HG03060 (cell line): Measurements from ENCODE around the gene IGFBP3.

ENCODE experiments used
- ATAC-seq: cut with Tn5 transposase; IDR thresholded peaks from one replicate; pipeline ENCODE4 v1.9.1; 2021; ENCODE audit warnings: low read depth, moderate number of reproducible peaks; ENCODE audit not compliant: unreplicated experiment

The IGFBP3 gene

DNA sequence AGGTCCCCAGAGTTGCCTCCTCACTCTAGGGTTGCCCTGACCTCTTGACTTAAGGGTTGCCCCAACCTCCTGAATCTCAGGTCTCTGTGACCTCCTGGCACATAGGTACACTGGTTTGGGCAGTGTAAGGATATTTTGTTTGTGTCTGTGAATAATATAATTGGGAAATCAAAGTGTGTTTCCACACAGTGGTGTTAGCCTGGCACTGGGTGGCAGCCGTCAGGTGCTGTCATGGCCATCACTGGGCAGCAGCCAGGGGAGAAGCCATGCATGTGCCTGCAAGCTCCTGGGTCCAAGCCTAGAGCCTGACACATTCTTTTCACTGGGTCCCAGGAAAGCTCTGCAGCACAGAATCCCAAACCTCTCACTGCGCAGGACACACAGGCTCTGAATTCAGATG is 44.6 kb downstream of the IGFBP3 start:
- ATAC-seq, result no peak

DNA sequence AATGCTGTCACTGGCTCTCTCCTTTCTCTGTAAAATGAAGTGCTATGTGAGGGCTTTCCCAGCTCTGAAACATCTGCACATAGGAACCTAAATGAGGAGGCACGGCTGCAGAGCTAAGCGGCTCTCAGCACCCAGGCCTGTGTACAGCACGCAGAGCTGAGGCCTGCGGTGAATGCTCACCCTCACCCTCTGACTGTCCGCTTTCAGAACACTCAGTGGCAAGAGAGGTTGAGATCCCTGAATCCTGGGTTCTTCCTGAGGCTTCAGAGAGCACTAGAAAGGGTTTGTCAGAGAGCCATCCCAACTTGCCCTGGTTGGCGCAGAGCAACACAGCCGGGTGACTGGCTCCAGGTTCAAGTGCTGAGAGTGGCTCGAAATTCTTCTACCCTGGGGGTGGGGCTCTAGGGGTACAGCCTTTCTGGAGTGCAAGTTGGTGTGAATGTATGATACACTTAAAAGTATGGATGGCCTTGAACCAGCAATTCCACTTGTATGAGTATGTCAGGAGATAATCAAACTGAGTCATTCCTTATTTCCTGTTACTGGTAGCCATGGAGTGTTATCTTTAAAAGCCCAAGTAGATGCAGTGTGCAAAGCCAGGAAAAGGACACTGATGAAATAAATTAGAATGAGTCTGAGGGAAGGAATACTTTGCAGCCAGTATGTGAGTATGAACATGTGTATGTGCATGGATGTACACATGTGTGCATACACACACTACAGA is 46.5 kb downstream of the IGFBP3 start:
- no peak for ATAC-seq

DNA sequence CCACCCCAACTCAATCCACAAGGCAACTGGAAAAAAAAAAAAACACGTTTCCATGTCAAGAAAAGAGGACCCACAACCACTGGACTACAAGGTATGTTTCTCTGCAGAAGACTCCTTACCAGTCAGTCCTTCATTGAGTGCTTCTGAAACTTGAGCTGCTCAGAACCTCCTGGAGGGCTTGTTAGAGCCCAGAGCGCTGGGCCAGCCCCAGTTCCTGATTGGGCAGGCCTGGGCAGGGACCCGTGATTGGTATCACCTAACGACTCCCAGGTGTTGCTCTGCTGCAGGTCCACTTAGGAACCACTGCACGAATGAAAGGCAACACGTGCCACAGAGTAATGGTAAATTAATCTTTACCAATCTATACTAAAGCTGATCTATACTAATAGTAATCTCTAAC is 47.7 kb downstream of the IGFBP3 start:
- ATAC-seq, result no peak

DNA sequence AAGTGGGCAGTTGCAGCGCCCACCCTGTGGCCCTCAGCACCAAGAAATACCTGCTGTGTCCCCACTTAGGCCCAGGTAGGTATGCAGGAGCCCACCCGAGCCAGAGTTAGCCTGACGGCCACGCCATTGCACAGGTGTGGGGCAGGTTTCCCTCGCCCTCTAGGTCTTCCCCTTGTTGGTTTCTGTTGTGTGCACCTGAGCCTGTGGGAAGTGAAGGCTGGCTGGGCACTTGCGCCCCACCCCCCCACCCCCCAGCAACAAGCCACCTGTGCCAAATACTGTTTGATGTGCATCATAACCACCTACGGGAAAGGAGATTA is 48.1 kb downstream of the IGFBP3 start, which contains the start of gene CCDC201:
Gene CCDC201, minus strand, starts transcription at position 48 of the 320 bp plus-strand sequence. CDS start 75 bp downstream, outside the sequence.
- no peak for ATAC-seq

DNA sequence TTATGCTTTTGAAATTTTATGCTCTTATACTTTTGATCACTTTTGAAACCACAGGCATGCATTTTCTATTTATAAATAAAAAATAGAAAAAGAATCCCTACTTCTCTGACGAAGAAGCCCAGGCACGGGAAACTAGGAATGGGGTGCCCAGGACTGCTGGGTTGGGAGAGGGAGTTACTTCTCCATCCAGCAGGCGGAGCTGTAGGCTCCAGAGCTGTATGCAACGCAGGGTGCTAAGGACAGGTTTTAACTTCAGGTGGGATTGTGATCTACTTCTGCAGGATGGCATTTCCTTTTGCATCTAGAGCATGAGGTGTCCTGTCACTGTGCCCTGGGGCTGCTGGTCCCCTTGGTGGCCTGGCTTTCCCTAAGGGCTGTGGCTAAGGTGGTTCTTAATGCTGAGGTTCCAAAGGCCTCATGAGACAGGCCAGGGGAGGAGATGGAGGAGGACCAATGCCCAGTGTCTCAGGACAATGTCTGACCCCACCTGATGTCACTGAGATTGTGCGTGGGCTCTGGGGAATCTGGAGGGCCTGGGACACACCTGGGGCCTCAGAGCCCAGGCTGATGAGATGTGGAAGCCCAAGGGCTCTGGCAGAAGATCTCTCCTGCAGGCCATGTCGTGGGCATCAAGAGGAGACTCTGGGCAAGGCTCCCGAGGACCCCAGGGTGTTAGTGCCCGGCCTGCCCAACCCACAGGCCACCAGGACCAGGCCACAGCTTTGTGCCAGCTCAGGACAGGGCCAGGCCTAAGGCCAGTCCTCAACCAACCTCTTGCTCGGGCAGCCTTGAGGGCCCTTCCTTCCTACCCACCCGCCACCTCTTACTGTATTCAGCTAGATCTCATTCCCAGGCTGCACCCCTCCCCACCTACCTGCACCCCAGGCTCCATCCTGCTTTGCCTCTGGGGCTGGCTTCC is 48.7 kb downstream of the IGFBP3 start:
- ATAC-seq, result no peak

DNA sequence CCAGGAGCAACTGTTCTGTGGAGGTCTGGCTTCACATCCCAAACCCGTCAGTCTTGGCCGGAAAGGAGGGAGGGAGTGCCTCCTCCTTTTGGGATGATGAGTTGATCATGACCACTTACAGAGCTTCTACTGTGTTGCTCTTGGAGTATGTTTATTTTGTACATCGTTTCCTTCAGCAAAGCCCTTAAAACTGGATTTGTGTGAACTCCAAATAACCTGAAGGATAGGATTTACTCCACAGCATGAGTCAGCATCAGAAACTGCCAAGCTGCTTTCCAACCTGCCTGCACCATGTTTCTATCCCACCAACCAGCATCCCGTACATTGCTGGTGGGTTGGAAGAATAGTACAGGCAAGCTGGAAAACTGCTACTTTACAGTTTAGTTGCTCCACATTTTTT is 51.6 kb downstream of the IGFBP3 start:
- no peak for ATAC-seq

DNA sequence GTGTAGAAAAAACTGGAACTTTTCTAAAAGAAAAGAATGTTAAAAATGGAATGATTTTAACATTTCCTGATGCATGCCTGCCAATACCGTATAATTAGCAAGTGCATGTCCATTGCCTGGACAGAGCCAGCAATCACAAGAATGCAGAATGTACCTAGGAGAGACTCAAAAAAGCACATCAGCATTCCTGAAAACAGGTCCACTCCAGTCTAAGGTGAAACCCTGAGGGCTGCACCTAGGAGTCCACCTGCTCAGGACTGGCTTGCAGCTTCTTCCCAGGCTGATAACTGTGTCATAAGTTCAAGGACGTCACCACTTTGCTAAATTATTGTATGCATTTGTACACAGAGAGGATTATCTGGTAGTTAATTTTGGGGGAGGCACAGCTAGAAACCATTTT is 53.6 kb downstream of the IGFBP3 start:
- no peak for ATAC-seq

DNA sequence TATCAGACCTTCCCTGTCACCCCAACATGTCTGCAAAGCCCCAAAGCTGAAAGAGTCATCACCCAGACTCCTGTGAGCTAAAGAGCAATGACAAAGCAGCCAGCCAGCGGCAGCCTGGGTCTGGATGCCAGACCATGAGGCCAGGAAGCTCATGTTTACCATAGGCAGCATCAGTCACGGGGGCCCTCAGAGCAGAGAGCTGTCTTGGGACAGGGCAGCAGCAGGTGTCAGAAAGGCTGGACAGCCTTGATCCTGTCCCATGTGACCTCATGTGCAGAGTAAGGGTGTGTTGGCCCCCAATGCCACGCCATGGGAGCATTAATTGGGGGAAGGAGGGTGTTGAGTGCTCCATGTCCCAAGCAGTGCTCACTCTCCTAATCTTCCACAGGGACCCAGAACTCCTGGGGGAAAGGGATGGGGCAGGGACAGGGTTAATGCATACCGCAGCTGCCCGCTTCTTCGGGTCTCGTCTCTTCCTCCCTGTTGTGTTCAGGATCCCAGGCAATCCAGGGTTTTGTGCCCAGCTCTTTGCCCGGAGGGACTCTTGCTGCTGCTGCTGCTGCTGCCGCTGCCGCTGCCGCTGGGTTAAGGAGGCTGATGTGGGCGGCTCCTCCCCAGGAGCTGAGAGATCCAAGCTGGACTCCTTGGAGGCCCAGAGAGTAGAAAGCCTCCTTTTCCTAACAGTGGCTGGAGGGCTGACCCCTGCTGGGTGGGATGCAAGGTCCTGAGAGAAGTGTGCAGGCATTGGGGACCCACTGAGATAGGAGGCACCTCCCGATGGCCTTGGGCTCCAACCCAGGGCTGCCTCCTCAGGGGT is 55.3 kb downstream of the IGFBP3 start:
- no peak for ATAC-seq

DNA sequence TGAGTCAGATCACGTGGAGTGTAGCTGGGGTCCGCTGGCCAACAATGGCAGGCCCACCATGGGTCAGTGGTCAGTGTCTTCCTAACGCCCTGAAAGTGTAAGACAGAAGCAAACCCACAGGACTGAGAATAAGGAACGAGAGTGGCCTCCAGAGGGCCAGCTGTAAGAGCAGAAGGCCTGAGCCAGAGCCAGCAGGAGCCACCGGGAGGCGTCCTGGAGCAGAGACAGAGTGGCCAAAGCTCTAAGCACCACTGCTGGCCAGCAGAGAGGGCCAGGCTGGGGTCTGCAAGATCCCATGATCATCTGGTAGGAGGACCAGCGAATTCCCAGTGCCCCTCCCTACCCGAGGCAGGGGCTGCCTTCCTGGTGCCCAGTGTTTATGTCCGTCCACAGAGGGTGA is 57.4 kb downstream of the IGFBP3 start:
- ATAC-seq, result no peak
